Measurements from ENCODE around the gene TMEM266. TPM values are rescaled to one million over a fixed set of nuclear protein-coding genes. Genes with fewer than 3 reads are reported as not detected.

Gene TMEM266
- total and polyA plus RNA-seq, 2 experiments from 2014 or later = 0.42 to 5.0 TPM

- H3K36me3 Mint-ChIP-seq (ENCODE audit: low read depth) = no peaks in the 10 kb centered on the region
Measured at GRCh38 chr15:76127169-76127568, 67.4 kb downstream of the TMEM266 start.

GRCh38 chr15:76127880-76128279 is 68.1 kb downstream of the TMEM266 start:
- H3F3A ChIP-seq (replicated peaks; ENCODE audit: low read depth) = no peaks in the 10 kb centered on the region
- DNase-seq (ENCODE audit: low spot score) (no peak), ATAC-seq (no peak)
- Mint-ChIP-seq H3K9me3 (0 out of 3 replicates have a peak, but pooled peaks cover 2% of the 10 kb centered on the region), H3K27me3 (ENCODE audit: insufficient read depth, low read depth, poor library complexity) (peaks cover 2% of the 10 kb centered on the region), H3K36me3 (ENCODE audit: low read depth) (no peaks in the 10 kb centered on the region), H3K27ac (no peak overlapping the region), H3K4me3 (no peak overlapping the region), H3K4me1 (peaks cover 9% of the 10 kb centered on the region; the same call in 2 of the 3 replicates)
- H3K9me2 ChIP-seq (ENCODE audit: insufficient read depth) = no peaks in the 10 kb centered on the region
- no peaks in the 10 kb centered on the region for H3K36me3 ChIP-seq (ENCODE audit: insufficient read depth)
- no peaks in the 10 kb centered on the region for H3K79me2 ChIP-seq (replicated peaks; ENCODE audit: insufficient read depth)
- H3K4me3 ChIP-seq = no peak overlapping the region
- no peaks in the 10 kb centered on the region for H4K20me1 ChIP-seq (replicated peaks; ENCODE audit: insufficient read depth)
- H3K4me1 ChIP-seq (ENCODE audit: insufficient read depth) = no peaks in the 10 kb centered on the region
- H3K27me3 ChIP-seq (ENCODE audit: insufficient read depth) = no peaks in the 10 kb centered on the region
- H3K4me2 ChIP-seq = no peak overlapping the region
- no peak overlapping the region for H2AFZ ChIP-seq
- no peak overlapping the region for H3K27ac ChIP-seq (ENCODE audit: low read depth)
- TF ChIP-seq ETS1 (IDR thresholded peaks at IDR 0.05) (no peak), POLR2AphosphoS5 (IDR thresholded peaks at IDR 0.05; ENCODE audit: low read depth) (no peak), ZNF462 (CRISPR knock-in tag; IDR thresholded peaks at IDR 0.05) (no peak), STAT1 (IDR thresholded peaks at IDR 0.05; ENCODE audit: unreplicated experiment) (no peak), EZH2 (IDR thresholded peaks at IDR 0.05; ENCODE audit: low read depth, unreplicated experiment) (no peak), ZNF331 (CRISPR knock-in tag; IDR thresholded peaks at IDR 0.05; ENCODE audit: low read depth) (no peak), CTCF (conservative IDR thresholded peaks at IDR 0.05; ENCODE audit: low read depth in 2 of 2) (no peak), ZNF114 (CRISPR knock-in tag; IDR thresholded peaks at IDR 0.05) (no peak), JUNB (IDR thresholded peaks at IDR 0.05; ENCODE audit: unreplicated experiment) (no peak), NANOG (IDR thresholded peaks at IDR 0.05; ENCODE audit: borderline replicate concordance) (no peak)

More at GRCh38 chr15:76127169-76127568, 67.4 kb downstream of the TMEM266 start:
- H3K4me1 ChIP-seq (ENCODE audit: insufficient read depth) = no peaks in the 10 kb centered on the region
- H3K36me3 ChIP-seq (ENCODE audit: insufficient read depth) = no peaks in the 10 kb centered on the region
- Mint-ChIP-seq H3K4me3 (no peak overlapping the region), H3K27me3 (ENCODE audit: insufficient read depth, low read depth, poor library complexity) (peaks cover 2% of the 10 kb centered on the region), H3K4me1 (peaks cover 9% of the 10 kb centered on the region; the same call in 2 of the 3 replicates), H3K9me3 (0 out of 3 replicates have a peak, but pooled peaks cover 2% of the 10 kb centered on the region), H3K27ac (no peak overlapping the region)
- TF ChIP-seq EZH2 (IDR thresholded peaks at IDR 0.05; ENCODE audit: low read depth, unreplicated experiment) = no peak
- no peak overlapping the region for H3K27ac ChIP-seq (ENCODE audit: low read depth)
- H3K4me3 ChIP-seq = no peak overlapping the region
- H3K9me2 ChIP-seq (ENCODE audit: insufficient read depth) = no peaks in the 10 kb centered on the region
- no peak overlapping the region for H3K4me2 ChIP-seq
- H3K27me3 ChIP-seq (ENCODE audit: insufficient read depth) = no peaks in the 10 kb centered on the region
- DNase-seq (ENCODE audit: low spot score) (no peak), ATAC-seq (no peak)
- H4K20me1 ChIP-seq (replicated peaks; ENCODE audit: insufficient read depth) = no peaks in the 10 kb centered on the region
- no peaks in the 10 kb centered on the region for H3F3A ChIP-seq (replicated peaks; ENCODE audit: low read depth)
- no peak overlapping the region for H2AFZ ChIP-seq
- H3K79me2 ChIP-seq (replicated peaks; ENCODE audit: insufficient read depth) = no peaks in the 10 kb centered on the region

All from GM23338 (cell line).